Neural progenitor cell (in vitro differentiated cells): ENCODE data around the gene DTWD1.

ENCODE experiments used
- EZH2 ChIP-seq: fragments of 200-600 bp; sonication (generic); IDR thresholded peaks from 2 replicates; pipeline ENCODE4 v1.6.1; 2017; ENCODE audit warnings: antibody characterized with exemption, mild to moderate bottlenecking, moderate library complexity
- EZH2phosphoT487 ChIP-seq: fragments of 200-600 bp; sonication (generic); IDR thresholded peaks from 2 replicates; pipeline ENCODE4 v1.6.1; 2017; ENCODE audit warnings: antibody characterized with exemption
- TF ChIP-seq, protein P1 (sequence below): fragments of 200-600 bp; sonication (generic); IDR thresholded peaks from 2 replicates; pipeline ENCODE4 v1.5.1; 2017; ENCODE audit warnings: antibody characterized with exemption, mild to moderate bottlenecking

GRCh38 chr15:49652922-49653321 is 32.1 kb downstream of the DTWD1 start:
- TF ChIP-seq, protein P1, sequence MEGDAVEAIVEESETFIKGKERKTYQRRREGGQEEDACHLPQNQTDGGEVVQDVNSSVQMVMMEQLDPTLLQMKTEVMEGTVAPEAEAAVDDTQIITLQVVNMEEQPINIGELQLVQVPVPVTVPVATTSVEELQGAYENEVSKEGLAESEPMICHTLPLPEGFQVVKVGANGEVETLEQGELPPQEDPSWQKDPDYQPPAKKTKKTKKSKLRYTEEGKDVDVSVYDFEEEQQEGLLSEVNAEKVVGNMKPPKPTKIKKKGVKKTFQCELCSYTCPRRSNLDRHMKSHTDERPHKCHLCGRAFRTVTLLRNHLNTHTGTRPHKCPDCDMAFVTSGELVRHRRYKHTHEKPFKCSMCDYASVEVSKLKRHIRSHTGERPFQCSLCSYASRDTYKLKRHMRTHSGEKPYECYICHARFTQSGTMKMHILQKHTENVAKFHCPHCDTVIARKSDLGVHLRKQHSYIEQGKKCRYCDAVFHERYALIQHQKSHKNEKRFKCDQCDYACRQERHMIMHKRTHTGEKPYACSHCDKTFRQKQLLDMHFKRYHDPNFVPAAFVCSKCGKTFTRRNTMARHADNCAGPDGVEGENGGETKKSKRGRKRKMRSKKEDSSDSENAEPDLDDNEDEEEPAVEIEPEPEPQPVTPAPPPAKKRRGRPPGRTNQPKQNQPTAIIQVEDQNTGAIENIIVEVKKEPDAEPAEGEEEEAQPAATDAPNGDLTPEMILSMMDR, result no peak
- TF ChIP-seq EZH2phosphoT487 (no peak), EZH2 (no peak)
